ENCODE data around the gene ZNF503.

Gene ZNF503

DNA sequence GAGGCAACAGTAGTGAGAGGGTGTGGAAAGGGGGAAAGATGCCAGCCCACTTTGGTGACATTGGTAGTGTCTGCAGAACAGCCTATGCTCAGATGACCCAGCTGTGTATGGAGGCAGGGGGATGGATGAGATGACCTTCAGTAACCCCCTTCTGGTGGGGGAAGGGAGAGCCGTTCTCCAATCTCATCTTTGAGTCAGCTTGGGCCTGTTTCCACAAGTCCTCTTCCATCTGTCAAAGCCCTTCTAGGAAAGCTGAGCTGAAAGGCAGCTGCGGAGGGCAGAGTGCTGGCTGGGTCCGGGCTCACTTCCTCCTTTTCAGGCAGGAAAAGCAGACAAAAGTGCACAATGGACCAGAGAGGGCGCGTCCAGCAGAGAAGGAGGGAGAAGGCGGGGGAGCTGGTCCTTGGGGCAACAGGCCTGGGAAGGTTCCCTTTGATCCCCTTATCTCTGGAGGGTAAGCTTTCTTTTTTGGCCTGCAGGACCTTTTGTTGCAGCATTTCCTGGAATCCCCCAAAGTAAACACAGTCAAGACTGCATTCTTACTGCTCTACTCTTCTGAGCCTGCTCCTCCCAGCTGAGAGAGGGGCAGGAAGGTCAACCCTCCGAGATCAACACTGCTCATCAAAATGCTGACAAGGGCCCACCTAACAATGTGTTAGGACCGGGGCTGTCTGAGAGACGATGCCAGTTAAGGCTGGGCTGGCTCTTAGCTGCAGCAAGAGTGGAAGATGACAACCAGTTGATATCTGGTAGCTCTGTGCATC, 28.6 kb upstream of the ZNF503 start:
- DNase-seq, result peak; percentile 84

- DNase-seq, result no peak
Observed at GRCh38 chr10:75429159-75429827, 27.7 kb upstream of the ZNF503 start.

GRCh38 chr10:75428434-75429158, 27.0 kb upstream of the ZNF503 start:
- peak; percentile 39 for DNase-seq

DNA sequence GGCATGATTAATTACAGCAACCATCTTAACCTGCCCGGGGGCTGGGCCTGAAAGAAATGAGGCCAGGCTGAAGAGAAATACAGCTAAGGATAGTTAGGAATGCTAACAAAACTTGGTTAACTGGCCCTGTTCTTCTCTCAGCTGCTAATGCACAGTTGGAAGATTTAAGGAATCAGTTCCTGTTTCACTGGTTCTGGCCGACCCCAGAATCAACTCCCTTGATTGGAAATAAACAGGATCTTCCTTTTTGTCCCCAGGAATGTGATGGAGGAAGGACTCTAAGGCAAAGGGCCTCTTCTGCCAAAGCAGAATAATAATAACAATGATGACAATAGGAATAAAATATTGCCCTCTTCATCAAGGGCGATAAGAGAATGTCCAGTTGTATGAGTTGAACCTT, 26.4 kb upstream of the ZNF503 start:
- DNase-seq, result no peak

DNA sequence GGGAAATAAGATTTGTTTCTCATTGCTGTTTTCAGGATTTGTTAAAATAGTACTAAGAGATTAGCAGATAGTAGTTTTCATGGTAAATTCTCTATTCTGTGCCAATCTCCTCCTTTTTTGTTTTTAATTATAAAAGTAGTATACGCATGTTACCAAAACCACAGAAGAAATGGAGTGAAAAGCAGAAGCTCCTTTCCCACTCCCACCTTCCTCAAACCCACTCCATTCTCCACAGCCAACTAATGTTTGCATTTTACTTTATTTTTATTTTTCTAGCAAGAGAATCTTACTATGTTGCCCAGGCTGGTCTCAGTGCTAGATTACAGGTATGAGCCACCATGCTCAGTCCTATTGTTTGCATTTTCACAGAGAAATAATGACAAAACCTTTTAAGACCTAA, 25.3 kb upstream of the ZNF503 start:
- DNase-seq, result no peak

- no peak for DNase-seq
Observed at GRCh38 chr10:75425291-75426079, 23.9 kb upstream of the ZNF503 start.

- no peak for DNase-seq
Observed at GRCh38 chr10:75424571-75424970, 23.0 kb upstream of the ZNF503 start.

GRCh38 chr10:75422913-75423312, 21.3 kb upstream of the ZNF503 start:
- no peak for DNase-seq

- no peak for DNase-seq
Observed at GRCh38 chr10:75418712-75419111, 17.1 kb upstream of the ZNF503 start.

GRCh38 chr10:75418293-75418692, 16.7 kb upstream of the ZNF503 start:
- DNase-seq, result no peak

DNA sequence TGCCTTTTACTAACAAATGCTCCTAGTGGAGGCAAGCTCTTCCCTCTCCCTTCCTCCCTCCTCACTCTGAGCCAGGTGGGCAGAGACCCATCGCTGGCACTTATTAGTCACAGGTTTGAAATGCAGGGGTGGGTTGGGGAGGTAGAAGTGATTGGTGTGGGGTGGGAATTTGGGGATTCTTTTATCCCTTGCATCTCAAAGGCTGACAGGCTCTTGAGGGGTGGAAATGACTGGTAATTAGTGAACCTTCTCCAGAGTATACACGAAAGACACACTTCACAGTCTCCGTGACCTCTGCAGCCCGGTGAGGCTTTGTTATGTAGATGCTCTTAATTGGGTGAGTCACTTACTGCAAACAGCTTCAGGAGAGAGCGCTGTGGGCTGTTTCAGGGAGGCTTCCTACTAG, 16.0 kb upstream of the ZNF503 start:
- DNase-seq, result no peak

- no peak for DNase-seq
Observed at GRCh38 chr10:75414527-75414926, 13.0 kb upstream of the ZNF503 start.

DNA sequence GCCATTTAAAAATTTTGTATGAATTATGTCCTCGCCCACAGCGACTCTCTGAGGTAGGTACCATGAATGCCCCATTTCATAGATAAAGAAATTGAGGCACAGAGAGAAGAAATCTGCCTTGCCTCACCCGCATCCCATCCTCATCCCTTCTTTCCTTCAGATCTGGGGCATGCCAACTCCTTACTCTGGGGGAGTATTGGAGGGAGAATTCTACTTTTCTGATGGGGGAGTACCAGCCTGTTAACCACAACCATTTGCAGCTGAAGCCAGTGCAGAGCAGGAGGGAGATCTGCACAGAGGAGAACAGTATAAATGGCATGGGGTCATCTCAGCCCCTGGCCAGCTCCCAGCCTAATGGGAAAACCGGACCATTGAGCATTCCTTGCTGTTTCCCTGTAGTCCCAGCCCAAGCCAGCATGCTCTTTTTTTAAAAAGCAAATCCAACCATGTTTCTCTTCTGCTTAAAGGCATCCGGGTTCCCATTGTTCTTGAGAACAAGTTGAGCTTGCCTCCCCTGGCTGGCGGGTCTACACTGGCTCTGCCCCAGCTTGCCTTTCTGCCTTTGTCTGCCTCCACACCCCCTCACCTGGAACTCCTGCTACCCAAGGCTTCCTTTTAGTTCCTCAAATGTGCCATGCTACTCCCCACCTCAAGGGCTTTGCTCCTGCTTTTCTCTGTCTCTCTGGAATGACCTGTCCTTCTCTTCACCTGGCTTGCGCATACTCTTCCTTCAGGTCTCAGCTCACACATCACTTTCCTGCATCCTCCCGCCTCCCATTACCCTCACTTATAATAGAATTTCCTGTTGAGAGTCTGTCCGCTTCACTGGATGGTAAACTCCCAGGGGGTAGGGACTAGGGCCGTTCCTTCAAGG, 8.8 kb upstream of the ZNF503 start:
- DNase-seq, result no peak

DNA sequence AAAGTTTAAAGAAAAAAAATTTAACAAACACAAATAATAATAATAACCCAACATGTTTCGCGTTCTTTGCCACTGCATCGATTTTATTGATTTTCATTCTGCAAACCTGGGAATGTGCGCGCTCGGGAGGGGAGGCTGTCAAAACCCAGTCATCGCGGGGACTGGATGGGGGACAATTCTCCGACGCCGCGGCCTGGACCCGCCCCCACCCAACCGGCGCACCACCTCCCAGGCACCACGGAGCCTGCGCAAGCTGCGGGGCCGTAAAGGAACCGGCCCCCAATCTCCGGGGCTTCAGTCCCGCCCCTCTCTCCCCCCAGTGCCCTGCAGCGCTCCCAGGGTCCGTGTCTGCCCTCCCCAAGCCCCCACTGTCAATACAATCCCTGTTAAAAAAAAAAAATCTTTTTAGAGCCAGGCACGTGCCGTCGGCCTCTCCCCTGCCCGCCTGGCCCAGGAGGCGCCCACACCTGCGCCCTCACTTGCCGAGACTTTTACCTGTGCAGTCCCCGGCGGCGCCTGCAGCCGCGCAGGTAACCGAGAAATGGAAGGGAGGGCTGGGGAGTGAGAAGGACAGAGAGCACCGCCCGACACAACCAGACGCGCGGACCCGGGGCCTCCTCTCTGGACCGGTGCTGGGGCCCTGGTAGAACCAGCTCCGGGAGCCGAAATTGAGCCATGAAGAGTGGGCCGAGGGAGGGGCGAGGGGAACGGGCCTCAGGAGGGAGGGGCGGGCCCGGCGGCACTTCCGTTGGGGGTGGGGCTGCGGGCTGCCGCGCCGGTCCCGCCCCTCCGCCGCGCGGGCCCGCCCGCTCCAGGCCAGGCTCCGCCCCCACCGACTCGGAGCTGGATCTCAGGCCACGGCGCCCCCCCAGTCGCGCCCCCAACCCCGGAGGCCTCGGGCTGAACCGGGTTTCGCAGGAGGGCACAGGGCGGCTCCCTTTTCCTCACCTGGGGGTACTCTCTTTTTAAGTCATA, 7.6 kb upstream of the ZNF503 start:
- peak; percentile 70 for DNase-seq

DNA sequence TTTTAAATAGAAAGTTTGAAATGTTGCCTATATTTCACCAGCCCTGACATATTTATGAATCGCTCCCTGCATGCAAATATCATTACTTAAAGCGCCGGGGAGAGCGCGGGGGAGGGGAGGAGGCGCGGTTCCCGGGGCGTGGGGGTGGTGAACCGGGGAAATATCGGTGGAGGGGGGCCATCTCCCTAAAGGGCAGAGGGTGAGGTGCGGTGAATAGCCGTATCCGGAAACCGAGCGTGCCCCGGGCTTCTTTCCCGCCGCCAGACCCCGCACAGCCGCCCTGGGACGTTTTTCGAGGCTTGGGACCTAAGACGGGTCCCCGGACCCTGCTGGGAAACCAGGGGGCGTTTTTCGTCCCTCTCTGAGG, 6.9 kb upstream of the ZNF503 start:
- no peak for DNase-seq

DNA sequence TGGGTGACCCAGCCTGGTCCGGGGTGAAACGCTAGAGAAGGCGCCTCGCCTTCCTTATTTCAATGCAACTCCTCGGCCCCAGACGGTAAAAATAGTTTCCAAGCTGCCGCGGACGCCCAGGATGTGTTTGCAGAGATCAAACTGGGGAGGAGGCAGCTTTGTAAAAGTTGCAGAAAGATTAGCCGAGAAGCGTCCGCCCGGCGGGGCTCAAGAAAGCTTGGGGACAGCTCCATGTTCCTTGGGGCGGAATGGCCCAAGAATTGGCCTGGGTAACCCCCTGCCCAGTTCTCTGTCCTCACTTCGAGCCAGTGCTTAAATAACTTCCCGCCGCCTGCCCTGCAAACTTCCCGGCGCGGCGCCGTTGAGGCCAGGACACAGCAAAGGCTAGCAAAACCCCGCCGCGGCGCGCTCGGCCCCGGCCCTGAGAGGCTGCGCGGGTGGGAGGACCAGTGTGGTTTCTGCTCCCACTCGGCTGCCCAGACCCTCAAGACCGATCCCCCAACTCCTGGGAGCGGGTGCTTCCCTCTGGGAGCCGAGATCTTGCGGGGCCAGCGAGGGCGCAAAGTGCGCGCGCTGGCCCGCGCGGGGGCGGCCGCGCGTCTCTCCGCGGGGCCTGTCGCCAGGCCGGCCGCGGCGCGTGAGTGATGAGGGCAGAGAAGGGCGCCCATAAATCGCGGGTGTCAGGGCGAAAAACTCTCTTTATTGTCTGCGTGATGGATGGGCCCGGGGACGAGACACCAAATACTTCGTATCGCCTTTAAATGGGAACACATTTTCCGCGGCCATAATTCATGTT, 6.3 kb upstream of the ZNF503 start:
- peak; percentile 64 for DNase-seq

DNA sequence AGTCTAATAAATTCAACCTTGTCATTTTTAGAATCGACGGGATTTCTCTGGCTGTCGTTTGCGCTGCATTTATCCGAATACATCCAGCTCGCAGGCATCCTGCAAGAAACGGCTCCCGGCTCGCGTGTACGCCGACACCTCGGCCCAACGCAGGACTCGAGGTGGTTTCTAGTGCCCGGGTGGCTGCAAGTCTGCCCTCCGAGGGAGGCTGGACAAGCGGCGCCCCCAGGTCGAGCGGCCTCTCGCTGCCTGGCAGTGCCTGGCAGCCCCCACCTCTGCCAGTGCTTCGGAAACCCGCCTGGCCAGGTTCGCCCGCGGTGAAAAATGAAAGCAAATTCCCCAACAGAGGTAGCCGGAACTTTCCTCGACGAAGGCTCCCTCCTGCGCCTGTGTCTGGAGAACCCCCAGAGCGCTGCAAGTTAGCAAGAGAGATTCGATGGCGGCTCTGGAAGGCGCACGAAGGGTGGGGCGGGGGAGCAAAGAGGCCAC, 5.7 kb upstream of the ZNF503 start:
- DNase-seq, result no peak

- no peak for DNase-seq
Observed at GRCh38 chr10:75406462-75407223, 5.1 kb upstream of the ZNF503 start.
